HG02852 (cell line): ENCODE data around the gene ADARB2.

Experiments used
- ATAC-seq: cut with Tn5 transposase; IDR thresholded peaks from one replicate; pipeline ENCODE4 v1.9.1; 2021; ENCODE audit warnings: mild to moderate bottlenecking, moderate library complexity; ENCODE audit not compliant: unreplicated experiment

ADARB2 gene

GRCh38 chr10:1200866-1201807 lies 536.2 kb downstream of the ADARB2 start:
- no peak for ATAC-seq

DNA sequence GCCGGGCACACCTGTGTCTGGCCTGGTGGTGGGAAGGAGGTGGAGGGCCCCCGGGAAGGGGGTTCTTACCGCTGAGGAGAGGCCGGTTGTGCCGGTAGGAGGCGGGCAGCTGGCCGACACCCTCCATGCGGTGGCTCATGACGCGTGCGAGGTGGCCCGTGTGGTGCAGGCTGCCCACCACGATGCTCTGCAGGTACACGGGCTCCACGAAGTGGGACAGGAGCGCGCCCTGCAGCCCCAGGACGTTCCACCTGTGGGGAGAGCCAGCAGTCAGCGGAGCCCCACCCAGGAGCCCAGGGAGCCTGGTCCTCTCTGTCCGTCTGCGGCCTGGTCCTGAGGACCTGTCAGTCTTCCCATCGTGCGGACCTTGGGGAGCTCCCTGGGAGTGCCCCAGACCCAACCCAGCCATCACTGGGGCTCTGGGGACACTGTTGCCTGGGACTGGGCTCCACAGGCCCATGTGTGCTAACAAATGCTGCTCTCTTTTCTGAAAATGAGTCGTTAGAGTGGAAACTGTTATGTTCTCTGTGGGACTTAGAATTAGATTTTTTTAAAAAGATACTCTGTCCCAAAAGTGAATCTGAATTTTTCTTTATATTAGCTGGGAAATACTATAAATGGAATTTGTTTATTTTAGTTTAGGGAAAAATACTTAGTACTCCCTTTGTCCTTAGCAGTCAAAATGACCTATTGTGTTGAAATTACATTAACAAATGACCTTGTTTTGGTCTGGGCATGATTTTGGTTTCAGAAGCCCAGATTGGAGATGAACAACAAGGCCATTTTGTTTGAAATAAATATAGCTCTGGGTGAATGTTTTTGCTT lies 537.2 kb downstream of the ADARB2 start:
- ATAC-seq: no peak

DNA sequence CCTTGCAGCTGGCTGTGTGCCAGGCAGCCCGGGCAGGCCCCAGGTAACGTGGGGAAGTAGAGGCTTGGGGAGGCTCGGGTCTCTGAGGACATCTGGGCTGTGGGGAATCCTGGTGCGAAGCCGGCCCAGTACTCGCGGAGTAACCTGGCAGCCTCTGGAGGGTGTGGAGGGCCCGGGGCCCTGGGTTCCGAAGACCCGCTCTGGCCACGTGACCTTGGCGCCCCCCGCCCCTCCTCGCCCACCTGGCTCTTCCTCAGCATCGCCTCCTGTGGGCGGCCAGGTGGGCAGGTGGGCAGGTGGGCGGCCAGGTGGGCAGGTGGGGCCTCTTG lies 538.0 kb downstream of the ADARB2 start:
- ATAC-seq: no peak

DNA sequence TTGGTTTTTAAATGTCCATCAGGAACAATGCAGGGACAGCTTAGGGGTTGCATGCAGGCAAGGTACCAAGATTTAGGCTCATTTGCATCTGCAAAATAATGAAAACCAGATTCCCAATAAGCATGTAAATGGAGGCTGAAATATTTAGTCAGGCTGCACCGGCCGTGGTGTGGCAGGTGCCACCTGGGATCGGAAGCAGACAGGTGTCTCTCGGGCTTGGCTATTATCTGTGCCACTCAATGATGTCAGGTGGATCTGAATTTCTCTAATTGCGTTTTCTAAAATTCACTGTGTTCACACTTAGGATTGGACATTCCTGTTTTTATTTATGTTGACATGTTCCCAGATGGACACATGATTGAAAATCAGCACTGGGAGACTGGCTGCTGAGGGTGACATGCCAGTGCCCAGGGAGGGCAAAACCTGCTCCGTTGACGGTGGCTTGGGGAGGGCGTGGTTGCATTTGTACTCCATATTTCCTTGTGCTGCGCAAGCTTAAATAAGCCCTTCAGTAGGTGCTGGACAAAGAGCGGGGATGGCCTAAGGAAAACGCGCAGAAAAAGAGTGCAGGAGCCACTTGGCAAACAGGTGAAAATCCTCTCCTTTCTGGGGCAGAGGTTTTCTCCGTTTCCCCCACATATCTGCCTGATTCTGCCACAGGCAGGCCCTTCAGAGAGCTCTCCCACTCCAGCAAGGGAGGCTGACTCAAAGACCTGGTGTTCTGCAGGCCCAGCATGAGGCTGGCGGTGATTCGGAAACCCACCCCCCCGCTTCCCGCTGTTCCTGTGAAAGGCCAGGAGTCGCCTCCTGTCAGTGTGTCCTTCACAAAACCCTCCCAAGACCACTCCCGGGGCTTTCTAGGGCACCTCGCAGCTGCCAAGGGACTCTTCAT lies 538.6 kb downstream of the ADARB2 start:
- no peak for ATAC-seq

DNA sequence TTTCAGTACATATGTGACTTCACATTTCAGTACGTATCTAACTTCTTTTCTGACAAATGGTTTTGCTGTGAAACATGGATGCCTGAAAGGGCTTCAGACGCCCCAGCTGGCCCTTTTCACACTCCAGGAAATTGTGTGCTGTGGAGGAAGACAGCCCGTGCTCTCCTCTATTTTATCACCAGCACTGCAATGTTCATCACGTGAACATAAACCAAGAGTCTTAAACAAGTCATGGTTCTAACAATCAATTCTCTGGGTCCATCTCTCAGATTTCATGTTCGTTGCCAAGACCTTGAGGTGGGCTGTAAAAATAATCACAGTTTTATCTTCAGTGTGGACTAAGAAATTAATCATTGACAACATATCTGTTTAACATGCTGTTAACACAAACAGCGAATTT lies 539.9 kb downstream of the ADARB2 start:
- ATAC-seq: no peak

DNA sequence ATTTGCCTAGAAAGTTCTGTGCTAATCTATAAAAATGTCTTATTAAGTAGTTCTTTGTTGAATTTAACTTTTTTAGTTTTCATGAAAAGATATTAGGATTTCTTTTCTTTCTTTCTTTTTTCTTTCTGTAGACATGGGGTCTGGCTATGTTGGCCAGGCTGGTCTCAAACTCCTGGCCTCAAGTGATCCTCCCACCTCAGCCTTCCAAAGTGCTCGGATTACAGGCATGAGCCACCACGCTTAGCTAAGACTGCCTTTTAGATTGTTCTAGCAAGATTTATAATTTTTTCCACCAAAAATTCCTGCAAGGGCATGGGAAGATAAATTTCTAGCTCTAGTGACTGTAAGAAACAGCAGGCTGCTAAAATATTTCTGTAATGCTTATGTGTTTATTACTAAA lies 540.7 kb downstream of the ADARB2 start:
- ATAC-seq: no peak

DNA sequence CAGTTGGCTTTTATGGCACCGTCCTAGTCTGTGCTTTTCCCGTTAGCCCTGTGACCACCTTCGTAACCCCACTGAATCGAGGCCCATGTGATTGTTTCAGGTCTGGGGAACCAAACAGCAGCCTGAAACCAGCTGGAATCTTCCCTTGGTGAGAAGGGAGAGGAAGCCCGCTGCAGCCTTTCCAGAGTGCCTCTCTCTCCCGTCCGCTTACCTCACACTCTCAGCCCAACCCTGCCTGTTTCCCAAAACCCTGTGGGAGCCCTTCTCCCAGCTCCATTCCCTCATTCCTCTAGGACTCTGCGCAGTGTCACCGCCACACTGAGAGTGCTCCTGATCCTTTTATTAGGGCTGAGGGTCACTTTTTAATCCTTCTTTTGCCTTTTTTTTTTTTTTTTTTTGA lies 541.5 kb downstream of the ADARB2 start:
- ATAC-seq: no peak

DNA sequence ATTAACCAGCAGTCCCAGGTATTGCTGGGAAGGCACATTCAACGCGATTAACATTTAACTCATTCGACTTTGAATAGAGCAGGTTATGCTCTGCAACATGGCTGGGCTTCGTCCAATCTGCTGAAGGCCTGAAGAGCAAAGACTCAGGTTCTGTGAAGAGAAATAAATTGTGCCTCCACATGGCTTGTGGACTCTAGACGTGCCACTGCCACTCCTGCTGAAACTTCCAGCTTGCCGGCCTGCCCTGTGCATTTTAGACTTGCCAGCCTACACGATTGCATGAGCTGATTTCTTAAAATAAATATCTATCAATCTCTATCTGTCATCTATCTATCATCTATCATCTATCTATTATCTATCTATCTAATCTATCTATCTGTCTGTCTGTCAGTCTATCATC lies 543.2 kb downstream of the ADARB2 start:
- no peak for ATAC-seq

DNA sequence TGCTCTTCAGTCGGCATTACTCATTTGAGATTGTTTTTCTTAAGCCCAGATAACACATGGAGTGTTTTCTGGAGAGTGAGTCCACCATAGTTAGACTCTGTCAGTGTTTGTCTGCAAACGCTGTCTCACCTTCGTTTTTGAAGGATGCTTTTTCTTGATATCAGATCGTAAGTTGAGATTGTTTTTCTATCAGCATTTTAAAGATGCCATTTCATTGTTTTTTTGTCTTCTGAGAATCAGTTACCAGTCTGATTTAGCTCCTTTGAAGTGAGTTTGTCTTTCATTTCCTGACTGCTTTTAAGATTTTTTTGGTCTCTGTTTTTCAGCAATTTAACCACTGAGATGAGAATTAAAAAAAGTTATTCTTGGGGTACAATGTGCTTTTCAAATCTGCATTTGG lies 543.8 kb downstream of the ADARB2 start:
- no peak for ATAC-seq

DNA sequence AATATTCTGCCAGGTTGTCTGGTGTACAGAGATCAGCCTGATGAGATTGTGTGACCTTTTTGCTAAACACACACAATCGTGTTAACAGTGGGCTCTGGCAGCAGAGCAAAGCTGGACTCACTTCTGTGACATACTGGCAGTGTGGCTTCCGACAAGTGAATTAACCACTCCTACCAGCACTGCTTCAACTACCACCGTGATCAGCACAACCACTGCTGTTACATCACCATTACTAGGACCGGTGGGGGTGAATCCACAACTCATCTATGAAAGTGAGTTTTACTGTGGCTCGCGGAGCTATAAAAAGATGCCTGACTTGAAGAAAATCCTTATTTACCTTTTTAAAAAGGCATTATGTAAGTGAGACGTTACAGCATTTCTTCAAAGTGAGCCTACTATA lies 545.6 kb downstream of the ADARB2 start:
- ATAC-seq: no peak

- ATAC-seq: no peak
Observed at GRCh38 chr10:1190791-1191490, 546.4 kb downstream of the ADARB2 start.

GRCh38 chr10:1190052-1190395 lies 547.3 kb downstream of the ADARB2 start:
- ATAC-seq: no peak

DNA sequence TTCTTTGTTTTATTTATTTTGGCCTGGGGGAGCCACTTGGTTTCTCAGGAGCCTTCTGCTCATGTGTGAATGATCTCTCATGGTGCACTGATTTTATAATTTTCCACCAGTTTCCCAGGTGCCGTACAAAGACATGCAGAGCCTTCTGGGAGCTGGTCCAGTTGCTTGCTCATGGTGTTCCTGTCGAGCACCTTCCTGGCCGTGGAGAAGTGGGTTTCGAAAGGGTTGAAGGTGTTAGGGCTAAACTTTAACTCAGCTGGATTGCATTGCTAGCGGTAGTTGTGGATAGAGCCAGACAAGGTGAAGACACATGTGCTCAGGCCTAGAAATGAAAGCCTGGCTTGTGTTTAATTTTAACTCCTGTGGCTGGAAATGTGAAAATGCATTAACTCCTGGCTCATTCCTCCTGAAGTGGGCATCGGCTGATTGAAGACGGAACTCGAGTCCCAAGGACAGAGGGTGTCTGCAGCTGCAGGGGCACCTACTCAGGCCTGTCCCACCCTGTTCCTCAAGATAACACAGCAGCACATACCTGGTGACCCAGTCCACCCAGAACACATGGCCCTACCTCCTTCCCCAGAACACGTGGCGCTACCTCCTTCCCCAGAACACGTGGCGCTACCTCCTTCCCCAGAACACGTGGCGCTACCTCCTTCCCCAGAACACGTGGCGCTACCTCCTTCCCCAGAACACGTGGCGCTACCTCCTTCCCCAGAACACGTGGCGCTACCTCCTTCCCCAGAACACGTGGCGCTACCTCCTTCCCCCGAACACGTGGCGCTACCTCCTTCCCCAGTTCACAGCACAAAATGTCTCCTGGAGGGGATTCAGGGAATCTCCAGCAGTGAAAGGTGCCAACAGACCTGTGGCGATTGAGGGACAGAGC lies 547.9 kb downstream of the ADARB2 start:
- ATAC-seq: no peak

DNA sequence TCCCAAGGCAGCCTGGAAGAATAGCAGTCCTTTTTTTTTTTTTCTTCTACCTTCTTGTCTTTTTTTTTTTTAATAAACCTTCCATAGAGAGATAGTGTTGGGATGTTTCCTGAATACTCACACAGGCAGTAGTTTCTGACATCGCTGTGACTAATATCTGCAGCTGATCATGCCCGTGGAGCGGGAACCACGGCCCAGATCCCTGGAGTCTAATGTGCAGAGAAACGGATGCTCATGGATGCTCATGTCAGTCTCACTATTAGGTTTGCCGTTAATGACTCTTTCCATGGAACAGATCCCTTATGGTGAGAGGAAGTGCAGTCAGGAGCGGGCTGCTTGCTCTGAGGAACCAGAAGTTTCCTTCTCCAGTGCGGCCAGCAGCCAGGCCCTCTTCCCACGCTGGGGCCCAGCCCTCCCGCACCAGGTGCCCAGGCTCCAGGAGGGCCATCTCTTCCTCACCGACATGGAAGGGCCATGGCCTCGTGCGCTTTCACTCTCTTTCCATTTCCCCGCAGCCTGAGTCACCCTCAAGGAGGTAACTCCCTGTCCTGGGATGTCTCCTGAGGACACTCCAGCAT lies 548.7 kb downstream of the ADARB2 start:
- ATAC-seq: no peak

GRCh38 chr10:1187855-1188557 lies 549.3 kb downstream of the ADARB2 start:
- no peak for ATAC-seq

- no peak for ATAC-seq
Observed at GRCh38 chr10:1187151-1187854, 550.0 kb downstream of the ADARB2 start.

GRCh38 chr10:1186683-1186990 lies 550.7 kb downstream of the ADARB2 start:
- no peak for ATAC-seq
